Activated naive CD4-positive, alpha-beta T cell treated with anti-CD3 and anti-CD28 coated beads, Interleukin-2, amount 10 ng/mL, durations not matched to agents 7 days and 5 days (primary cell): ENCODE results near the gene APBB3.

Experiments
- CTCF ChIA-PET: fragments of 350-600 bp; sonication (Branson Sonifier 250); formaldehyde crosslinking; loops from one replicate; lab custom pipeline; 2021; ENCODE audit warnings: antibody characterized with exemption; lab: Charles Lee
- DNase-seq: peaks from one replicate; pipeline ENCODE4 v3.0.0-alpha.2; 2020
- H3K27ac Mint-ChIP-seq: one replicate; pipeline ENCODE4 v1.8.0; 2021; ENCODE audit warnings: mild to moderate bottlenecking, moderate library complexity, mixed read lengths
- H3K27me3 Mint-ChIP-seq: one replicate; pipeline ENCODE4 v1.8.0; 2021; ENCODE audit warnings: mild to moderate bottlenecking, mixed read lengths
- H3K36me3 Mint-ChIP-seq: one replicate; pipeline ENCODE4 v1.8.0; 2021; ENCODE audit warnings: mixed read lengths
- H3K4me1 Mint-ChIP-seq: one replicate; pipeline ENCODE4 v1.8.0; 2021; ENCODE audit warnings: mixed read lengths
- H3K4me3 Mint-ChIP-seq: one replicate; pipeline ENCODE4 v1.8.0; 2021; ENCODE audit warnings: mild to moderate bottlenecking, moderate library complexity, mixed read lengths
- H3K9me3 Mint-ChIP-seq: one replicate; pipeline ENCODE4 v1.8.0; 2021; ENCODE audit warnings: mixed read lengths

The APBB3 gene

GRCh38 chr5:140568443-140569063 lies 4.2 kb upstream of the APBB3 start:
- CTCF ChIA-PET: interaction anchor here (1.3 to 1.9 kb wide), 2 partner anchors 21 to 64 kb away, joined by 4 to 5 read pairs; partner anchors contain the start of genes CD14 and EIF4EBP3
- peaks cover 34% of the 10 kb centered on the region for H3K36me3 Mint-ChIP-seq
- peak overlapping the region; percentile 60 for H3K4me3 Mint-ChIP-seq
- no peaks in the 10 kb centered on the region for H3K27me3 Mint-ChIP-seq
- peak overlapping the region; percentile 96 for H3K27ac Mint-ChIP-seq
- DNase-seq: no peak
- no peaks in the 10 kb centered on the region for H3K9me3 Mint-ChIP-seq
- peaks cover 58% of the 10 kb centered on the region for H3K4me1 Mint-ChIP-seq

GRCh38 chr5:140567871-140568270 lies 3.5 kb upstream of the APBB3 start:
- no peaks in the 10 kb centered on the region for H3K27me3 Mint-ChIP-seq
- CTCF ChIA-PET: interaction anchor here (1.3 to 1.9 kb wide), 2 partner anchors 21 to 65 kb away, joined by 4 to 5 read pairs; partner anchors contain the start of genes CD14 and EIF4EBP3
- peaks cover 64% of the 10 kb centered on the region for H3K4me1 Mint-ChIP-seq
- DNase-seq: no peak
- no peak overlapping the region for H3K4me3 Mint-ChIP-seq
- H3K36me3 Mint-ChIP-seq: peaks cover 34% of the 10 kb centered on the region
- H3K9me3 Mint-ChIP-seq: no peaks in the 10 kb centered on the region
- peak overlapping the region; percentile 2 for H3K27ac Mint-ChIP-seq

GRCh38 chr5:140567136-140567818 lies 2.9 kb upstream of the APBB3 start:
- Mint-ChIP-seq H3K36me3 (peaks cover 34% of the 10 kb centered on the region), H3K27me3 (no peaks in the 10 kb centered on the region), H3K4me3 (peak overlapping the region; percentile 24), H3K4me1 (peaks cover 69% of the 10 kb centered on the region), H3K9me3 (no peaks in the 10 kb centered on the region), H3K27ac (no peak overlapping the region)
- DNase-seq: no peak
- CTCF ChIA-PET: interaction anchor here (2.1 kb wide), 1 partner anchor 67 kb away, joined by 9 read pairs; no protein-coding TSS in a partner anchor

GRCh38 chr5:140566665-140567064 lies 2.3 kb upstream of the APBB3 start:
- no peak overlapping the region for H3K27ac Mint-ChIP-seq
- H3K9me3 Mint-ChIP-seq: no peaks in the 10 kb centered on the region
- CTCF ChIA-PET: interaction anchor here (2.1 kb wide), 1 partner anchor 68 kb away, joined by 9 read pairs; no protein-coding TSS in a partner anchor
- no peak for DNase-seq
- no peaks in the 10 kb centered on the region for H3K27me3 Mint-ChIP-seq
- H3K4me1 Mint-ChIP-seq: peaks cover 69% of the 10 kb centered on the region
- H3K36me3 Mint-ChIP-seq: peaks cover 34% of the 10 kb centered on the region
- H3K4me3 Mint-ChIP-seq: peak overlapping the region; percentile 11

GRCh38 chr5:140565780-140566095 lies 1.3 kb upstream of the APBB3 start:
- Mint-ChIP-seq H3K36me3 (peaks cover 38% of the 10 kb centered on the region), H3K27me3 (no peaks in the 10 kb centered on the region), H3K4me1 (peaks cover 69% of the 10 kb centered on the region), H3K4me3 (peak overlapping the region; percentile 87), H3K27ac (peak overlapping the region; percentile 95), H3K9me3 (no peaks in the 10 kb centered on the region)
- CTCF ChIA-PET: interaction anchor here (1.1 to 2.1 kb wide), 3 partner anchors 69 to 202 kb away, joined by 3 to 9 read pairs (median 3); no protein-coding TSS in a partner anchor
- no peak for DNase-seq

- peaks cover 67% of the 10 kb centered on the region for H3K4me1 Mint-ChIP-seq
- CTCF ChIA-PET: interaction anchor here (1.1 to 2.1 kb wide), 3 partner anchors 69 to 202 kb away, joined by 3 to 9 read pairs (median 3); no protein-coding TSS in a partner anchor
- H3K4me3 Mint-ChIP-seq: peak overlapping the region; percentile 87
- H3K9me3 Mint-ChIP-seq: no peaks in the 10 kb centered on the region
- DNase-seq: no peak
- H3K27ac Mint-ChIP-seq: peak overlapping the region; percentile 95
- peaks cover 39% of the 10 kb centered on the region for H3K36me3 Mint-ChIP-seq
- H3K27me3 Mint-ChIP-seq: no peaks in the 10 kb centered on the region
These were observed 804 bp upstream of the APBB3 start for GRCh38 chr5:140565024-140565779.

GRCh38 chr5:140563596-140563995 lies 802 bp downstream of the APBB3 start:
- Mint-ChIP-seq H3K36me3 (peaks cover 28% of the 10 kb centered on the region), H3K4me1 (peaks cover 51% of the 10 kb centered on the region), H3K27ac (peak overlapping the region; percentile 95), H3K9me3 (no peaks in the 10 kb centered on the region), H3K27me3 (no peaks in the 10 kb centered on the region), H3K4me3 (peak overlapping the region; percentile 87)
- peak; percentile 32 for DNase-seq
- CTCF ChIA-PET: no interaction called here

GRCh38 chr5:140561753-140562523 lies 2.5 kb downstream of the APBB3 start:
- CTCF ChIA-PET: interaction anchor here (0.8 to 1.4 kb wide), 3 partner anchors 8 to 77 kb away, joined by 3 to 4 read pairs (median 3); partner anchors contain the start of gene EIF4EBP3
- Mint-ChIP-seq H3K27me3 (no peaks in the 10 kb centered on the region), H3K9me3 (no peaks in the 10 kb centered on the region), H3K27ac (no peak overlapping the region), H3K4me3 (no peak overlapping the region), H3K36me3 (peaks cover 20% of the 10 kb centered on the region), H3K4me1 (peaks cover 45% of the 10 kb centered on the region)
- DNase-seq: no peak

GRCh38 chr5:140560227-140560626 lies 4.2 kb downstream of the APBB3 start:
- Mint-ChIP-seq H3K36me3 (peaks cover 27% of the 10 kb centered on the region), H3K27me3 (no peaks in the 10 kb centered on the region), H3K27ac (no peak overlapping the region), H3K9me3 (no peaks in the 10 kb centered on the region), H3K4me3 (no peak overlapping the region), H3K4me1 (peaks cover 45% of the 10 kb centered on the region)
- no peak for DNase-seq
- CTCF ChIA-PET: interaction anchor here (1.3 kb wide), 1 partner anchor 209 kb away, joined by 4 read pairs; no protein-coding TSS in a partner anchor

- H3K4me3 Mint-ChIP-seq: no peak overlapping the region
- peaks cover 53% of the 10 kb centered on the region for H3K4me1 Mint-ChIP-seq
- CTCF ChIA-PET: interaction anchor here (1.4 kb wide), 1 partner anchor 186 kb away, joined by 4 read pairs; no protein-coding TSS in a partner anchor
- no peak overlapping the region for H3K27ac Mint-ChIP-seq
- peaks cover 35% of the 10 kb centered on the region for H3K36me3 Mint-ChIP-seq
- no peak for DNase-seq
- H3K27me3 Mint-ChIP-seq: no peaks in the 10 kb centered on the region
- no peaks in the 10 kb centered on the region for H3K9me3 Mint-ChIP-seq
These were observed 5.9 kb downstream of the APBB3 start for GRCh38 chr5:140558542-140558941.

GRCh38 chr5:140557965-140558364 lies 6.4 kb downstream of the APBB3 start:
- Mint-ChIP-seq H3K27me3 (no peaks in the 10 kb centered on the region), H3K4me3 (peak overlapping the region; percentile 81), H3K27ac (peak overlapping the region; percentile 89), H3K36me3 (peaks cover 41% of the 10 kb centered on the region), H3K9me3 (no peaks in the 10 kb centered on the region), H3K4me1 (peaks cover 54% of the 10 kb centered on the region)
- CTCF ChIA-PET: interaction anchor here (0.8 to 1.4 kb wide), 3 partner anchors 9 to 185 kb away, joined by 3 to 4 read pairs (median 3); no protein-coding TSS in a partner anchor
- DNase-seq: no peak

GRCh38 chr5:140557136-140557805 lies 7.1 kb downstream of the APBB3 start, which contains the start of gene SRA1:
SRA1 (minus strand) TSS chr5:140557473; CDS start chr5:140557452, 21 bp downstream.
- peaks cover 52% of the 10 kb centered on the region for H3K4me1 Mint-ChIP-seq
- H3K36me3 Mint-ChIP-seq: peaks cover 44% of the 10 kb centered on the region
- peak within 1 kb of the TSS; percentile 81 for H3K4me3 Mint-ChIP-seq
- CTCF ChIA-PET: interaction anchor here (0.6 to 1.4 kb wide), 4 partner anchors 9 to 184 kb away, joined by 3 to 4 read pairs (median 3); no protein-coding TSS in a partner anchor
- DNase-seq: peak; percentile 92
- peak within 1 kb of the TSS; percentile 89 for H3K27ac Mint-ChIP-seq
- H3K9me3 Mint-ChIP-seq: no peaks in the 10 kb centered on the region
- no peaks in the 10 kb centered on the region for H3K27me3 Mint-ChIP-seq

GRCh38 chr5:140556438-140556837 lies 8.0 kb downstream of the APBB3 start:
- Mint-ChIP-seq H3K4me1 (peaks cover 57% of the 10 kb centered on the region), H3K27ac (peak overlapping the region; percentile 89), H3K4me3 (peak overlapping the region; percentile 81), H3K27me3 (no peaks in the 10 kb centered on the region), H3K36me3 (peaks cover 48% of the 10 kb centered on the region), H3K9me3 (no peaks in the 10 kb centered on the region)
- DNase-seq: no peak
- CTCF ChIA-PET: no interaction called here
